GM18907 (cell line): Measurements from ENCODE around the gene EGLN3.

Experiments used
- ATAC-seq: cut with Tn5 transposase; IDR thresholded peaks from one replicate; pipeline ENCODE4 v1.9.1; 2021; ENCODE audit warnings: mild to moderate bottlenecking, moderate library complexity; ENCODE audit not compliant: unreplicated experiment

The EGLN3 gene

DNA sequence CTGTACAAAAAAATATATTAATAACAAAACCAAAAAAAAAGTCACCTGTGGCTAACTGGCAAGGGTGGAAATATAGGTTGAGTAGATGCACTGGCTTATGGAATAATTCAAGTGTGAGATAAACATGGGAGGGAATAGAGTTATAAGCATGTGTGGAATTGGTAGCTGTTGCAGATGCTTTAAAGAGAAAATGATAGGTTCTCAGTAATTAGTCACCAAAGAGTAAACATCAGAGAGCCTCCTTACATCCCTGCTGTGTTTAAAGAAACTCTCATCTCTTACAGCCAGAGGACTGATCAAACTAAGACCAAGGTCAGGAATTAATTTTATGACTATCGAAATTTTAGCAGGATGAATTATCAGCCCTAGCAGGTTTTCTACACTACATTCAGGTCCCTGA lies 70.5 kb downstream of the EGLN3 start:
- ATAC-seq, result no peak

DNA sequence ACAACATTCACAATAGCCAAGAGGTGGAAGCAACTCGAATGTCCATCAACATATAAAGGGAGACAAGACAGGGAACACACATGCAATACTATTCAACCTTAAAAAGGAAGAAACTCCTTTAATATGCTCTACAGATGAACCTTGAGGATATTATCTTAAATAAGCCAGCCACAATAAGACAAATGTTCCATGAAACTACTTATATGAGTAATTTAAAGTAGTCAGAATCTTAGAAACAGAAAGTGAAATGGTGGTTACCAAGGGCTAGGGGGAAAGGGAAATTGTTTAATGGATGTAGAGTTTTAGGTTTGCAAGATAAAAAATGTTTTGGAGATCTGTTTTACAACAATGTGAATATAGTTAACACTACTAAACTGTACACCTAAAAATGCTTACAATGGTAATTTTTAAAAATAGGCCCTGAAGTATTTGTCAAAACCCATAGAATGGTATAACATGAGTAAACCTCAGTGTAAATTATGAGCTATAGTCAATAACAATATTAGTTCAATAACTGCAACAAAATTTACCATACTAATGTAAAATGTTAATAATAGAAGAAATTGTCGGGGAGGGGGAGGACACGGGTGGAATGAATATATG lies 71.1 kb downstream of the EGLN3 start:
- ATAC-seq, result no peak

DNA sequence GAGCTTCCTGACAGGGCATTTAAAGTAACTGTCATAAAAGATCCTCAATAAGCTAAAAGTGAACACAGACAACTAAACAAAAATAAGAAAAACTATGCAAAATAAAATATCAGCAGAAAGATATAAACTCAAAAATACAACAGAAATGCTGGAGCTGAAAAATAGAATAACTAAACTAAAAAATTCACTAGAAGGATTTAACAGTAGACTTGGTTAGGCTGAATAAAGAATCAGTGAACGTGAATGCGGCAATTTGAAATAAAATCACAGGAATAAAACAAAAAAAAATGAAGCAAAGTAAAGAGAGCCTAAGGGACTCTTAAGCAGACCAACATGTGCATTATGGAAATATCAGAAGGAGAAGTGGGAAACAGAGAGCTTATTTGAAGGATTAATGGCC lies 74.6 kb downstream of the EGLN3 start:
- no peak for ATAC-seq
